SK-N-SH (cell line): Measurements from ENCODE around the gene TIMM22.

Source experiments
- CTCF ChIP-seq: fragments of 200-600 bp; sonication (generic); IDR thresholded peaks from 2 replicates; pipeline ENCODE4 v1.6.1; 2017; ENCODE audit warnings: antibody characterized with exemption, mild to moderate bottlenecking, moderate library complexity
- MAX ChIP-seq: IDR thresholded peaks from 2 replicates; pipeline ENCODE4 v1.4.0; 2012; ENCODE audit warnings: low read depth
- POLR2AphosphoS5 ChIP-seq: IDR thresholded peaks from 2 replicates; pipeline ENCODE4 v1.6.1; 2012; ENCODE audit warnings: low read depth, low read length
- SIN3A ChIP-seq: IDR thresholded peaks from 2 replicates; pipeline ENCODE4 v1.6.1; 2012; ENCODE audit warnings: low read depth, mild to moderate bottlenecking, low read length, moderate library complexity, borderline replicate concordance

DNA sequence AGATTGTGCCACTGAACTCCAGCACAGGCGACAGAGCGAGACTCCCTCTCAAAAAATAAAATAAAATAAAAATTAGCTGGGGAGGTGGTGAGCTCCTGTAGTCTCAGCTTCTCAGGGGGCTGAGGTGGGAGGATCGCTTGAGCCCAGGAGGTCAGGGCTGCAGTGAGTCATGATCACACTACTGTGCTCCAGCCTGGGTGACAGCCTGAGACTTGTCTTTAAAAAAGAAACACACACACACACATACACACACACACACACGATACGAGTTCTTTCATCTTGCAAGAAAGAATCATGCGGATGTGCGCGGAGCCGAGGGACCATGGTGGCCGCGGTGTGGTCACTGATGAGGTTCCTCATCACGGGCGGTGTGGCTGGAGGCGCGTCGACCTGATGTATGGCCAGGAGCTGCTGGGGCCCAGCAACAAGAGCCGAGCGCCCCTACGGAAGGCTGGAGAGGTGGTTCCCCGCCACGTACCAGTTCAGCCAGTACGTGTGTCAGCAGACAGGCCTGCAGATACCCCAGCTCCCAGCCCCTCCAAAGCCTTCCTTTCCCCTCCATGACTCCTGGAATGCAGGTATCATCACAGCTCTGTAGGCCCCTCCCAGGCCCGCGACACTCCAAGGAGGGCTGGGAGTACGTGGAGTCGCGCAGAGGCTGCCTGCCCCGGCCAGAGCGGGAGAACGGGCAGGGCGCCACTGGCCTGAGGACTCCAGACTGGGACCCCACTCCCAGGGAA lies 38.0 kb upstream of the TIMM22 start:
- TF ChIP-seq POLR2AphosphoS5 (no peak), MAX (no peak), SIN3A (no peak), CTCF (no peak)
